Measurements from ENCODE around the gene FXYD5.
"Not testable (repeated sequence)": the region's sequence is repeated elsewhere in the genome, so short reads cannot be mapped to it uniquely, and the experiment has no call there.

The FXYD5 gene

DNA sequence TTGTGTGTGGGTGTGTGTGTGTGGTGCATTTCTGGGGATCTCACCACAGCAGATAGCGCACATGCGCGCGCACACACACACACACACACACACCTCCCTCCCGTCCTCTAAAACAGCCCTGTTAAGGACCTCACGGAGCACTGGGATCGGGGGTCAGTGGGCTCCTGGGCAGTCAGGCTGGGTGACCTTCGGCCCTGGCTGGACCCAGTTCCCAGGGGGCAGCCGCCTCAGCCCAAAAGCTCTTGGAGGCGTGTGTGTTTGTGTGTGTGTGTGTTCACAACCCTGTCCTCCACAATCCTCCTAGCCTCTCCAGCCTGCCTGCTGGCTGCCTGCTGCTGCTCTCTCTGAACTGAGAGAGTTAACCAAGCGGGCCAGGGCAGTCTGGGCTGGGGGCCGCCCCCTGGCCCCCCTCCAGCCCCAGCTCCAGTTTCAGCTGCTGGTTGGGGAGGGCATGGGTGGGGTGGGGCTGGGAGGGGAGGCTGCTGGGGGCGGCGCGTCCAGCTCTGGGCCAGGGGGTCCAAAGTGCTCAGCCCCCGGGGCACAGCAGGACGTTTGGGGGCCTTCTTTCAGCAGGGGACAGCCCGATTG, 16.1 kb upstream of the FXYD5 start, which contains the start of gene FXYD1:
Gene FXYD1, plus strand, starts transcription at position 520 of the 588 bp plus-strand sequence. CDS start 1,256 bp downstream, outside the sequence.
- no peak for DNase-seq (ENCODE audit: low read depth)

DNA sequence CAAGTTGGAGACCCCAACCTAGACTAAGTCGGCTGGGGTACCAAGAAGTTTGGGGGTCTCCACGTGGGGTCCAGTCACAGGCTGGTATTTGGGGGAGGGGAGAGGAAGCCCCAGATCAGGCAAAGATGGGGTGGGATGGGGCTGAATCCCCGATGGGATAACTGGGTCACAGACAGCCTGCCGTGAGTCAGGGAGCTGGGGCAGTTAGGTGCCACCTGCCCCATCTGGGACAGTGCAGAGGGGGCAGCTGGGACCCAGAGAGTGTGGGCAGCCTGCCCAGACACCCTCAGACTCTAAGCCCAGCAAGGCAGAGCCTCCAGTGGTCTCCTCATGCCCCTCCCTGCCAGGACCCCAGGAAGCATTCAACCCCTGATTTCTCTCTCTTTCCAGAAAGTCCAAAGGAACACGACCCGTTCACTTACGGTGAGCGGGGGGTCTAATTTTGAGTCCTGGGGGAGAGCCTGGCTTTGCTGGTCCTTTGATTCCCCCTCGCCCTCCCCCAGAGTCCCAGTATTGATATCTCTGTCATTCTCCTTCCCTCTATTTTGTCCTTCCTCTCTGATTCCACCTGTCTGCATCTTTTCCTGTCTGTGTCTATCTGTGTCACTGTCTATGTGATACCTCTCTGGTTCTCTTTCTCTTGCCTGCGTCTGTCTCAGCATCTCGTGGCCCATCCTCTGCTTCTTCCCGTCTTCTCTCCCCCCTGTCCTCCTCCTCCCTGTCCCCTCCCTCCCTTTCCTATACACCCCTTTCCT, 14.2 kb upstream of the FXYD5 start:
- DNase-seq (ENCODE audit: low read depth), result no peak

DNA sequence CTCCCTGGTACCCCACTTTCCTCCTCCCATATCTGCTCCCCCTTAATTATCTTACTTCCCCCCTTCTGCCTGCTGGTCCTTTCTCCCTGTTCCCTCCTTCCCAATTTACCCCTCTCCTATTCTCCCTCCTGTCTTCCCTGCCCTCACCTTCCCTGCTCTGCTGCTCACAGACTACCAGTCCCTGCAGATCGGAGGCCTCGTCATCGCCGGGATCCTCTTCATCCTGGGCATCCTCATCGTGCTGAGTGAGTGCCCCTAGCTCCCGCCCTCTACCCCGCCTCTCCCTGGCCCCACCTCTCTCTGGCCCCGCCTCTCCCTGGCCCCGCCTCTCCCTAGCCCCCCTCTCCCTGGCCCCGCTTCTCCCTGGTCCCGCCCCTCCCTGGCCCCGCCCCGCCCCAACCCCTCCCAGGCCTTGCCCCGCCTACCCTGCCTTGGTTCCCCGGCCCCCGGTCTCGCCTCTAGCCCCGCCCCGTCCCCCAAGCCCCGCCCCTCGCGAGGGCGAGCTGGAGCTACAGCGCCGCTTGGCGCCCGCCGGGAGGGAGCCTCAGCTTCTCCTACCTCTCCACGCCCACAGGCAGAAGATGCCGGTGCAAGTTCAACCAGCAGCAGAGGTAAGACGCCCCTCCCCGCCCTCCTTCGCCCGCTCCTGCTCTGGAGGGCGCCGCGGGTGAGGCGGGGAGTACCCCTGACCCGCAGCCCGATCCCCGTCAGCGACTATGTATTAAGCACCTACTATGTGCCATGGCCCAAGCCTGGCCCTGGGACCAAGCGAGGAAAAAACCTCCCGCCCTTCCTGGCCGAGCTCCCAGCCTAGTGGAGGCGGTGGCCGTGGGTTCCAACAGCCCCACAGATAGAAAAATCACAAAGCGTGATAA, 13.3 kb upstream of the FXYD5 start:
- peak; percentile 94 for DNase-seq (ENCODE audit: low read depth)

GRCh38 chr19:35141837-35142605, 12.5 kb upstream of the FXYD5 start:
- DNase-seq (ENCODE audit: low read depth), result no peak

GRCh38 chr19:35142606-35143230, 11.8 kb upstream of the FXYD5 start:
- peak; percentile 56 for DNase-seq (ENCODE audit: low read depth)

DNA sequence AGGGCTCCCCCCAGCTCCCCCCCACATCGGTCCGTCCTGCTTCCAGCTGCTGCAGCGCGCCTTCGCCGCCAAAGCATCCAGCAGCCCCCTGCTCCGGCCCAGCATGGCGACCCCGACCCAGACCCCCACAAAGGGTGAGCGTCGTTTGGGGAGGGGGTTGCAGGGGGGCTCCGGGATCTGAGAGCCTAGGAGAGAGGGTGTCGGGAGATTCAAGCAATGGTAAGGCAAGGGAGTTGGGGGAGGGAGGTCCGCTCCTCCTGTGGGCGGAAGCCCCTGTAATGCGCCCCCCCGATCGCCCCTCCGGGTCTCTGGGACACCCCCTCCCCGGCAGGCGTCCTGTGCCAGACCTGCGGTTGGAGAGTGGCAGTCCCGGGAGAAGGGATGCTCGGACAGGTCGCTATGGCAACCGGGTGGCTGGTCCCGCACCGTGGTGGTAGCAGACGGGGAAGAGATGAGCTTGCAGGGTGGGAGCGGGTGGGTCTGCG, 11.3 kb upstream of the FXYD5 start, which contains the start of gene FXYD7:
Gene FXYD7, plus strand, starts transcription at position 25 of the 485 bp plus-strand sequence. Its CDS starts 79 bp downstream, at position 104.
- no peak for DNase-seq (ENCODE audit: low read depth)

GRCh38 chr19:35143818-35144217, 10.7 kb upstream of the FXYD5 start:
- no peak for DNase-seq (ENCODE audit: low read depth)

GRCh38 chr19:35144259-35144599, 10.3 kb upstream of the FXYD5 start:
- DNase-seq (ENCODE audit: low read depth), result no peak

- DNase-seq (ENCODE audit: low read depth), result no peak
These were observed 9.7 kb upstream of the FXYD5 start for GRCh38 chr19:35144600-35145436.

- DNase-seq (ENCODE audit: low read depth), result no peak
These were observed 7.6 kb upstream of the FXYD5 start for GRCh38 chr19:35146746-35147459.

DNA sequence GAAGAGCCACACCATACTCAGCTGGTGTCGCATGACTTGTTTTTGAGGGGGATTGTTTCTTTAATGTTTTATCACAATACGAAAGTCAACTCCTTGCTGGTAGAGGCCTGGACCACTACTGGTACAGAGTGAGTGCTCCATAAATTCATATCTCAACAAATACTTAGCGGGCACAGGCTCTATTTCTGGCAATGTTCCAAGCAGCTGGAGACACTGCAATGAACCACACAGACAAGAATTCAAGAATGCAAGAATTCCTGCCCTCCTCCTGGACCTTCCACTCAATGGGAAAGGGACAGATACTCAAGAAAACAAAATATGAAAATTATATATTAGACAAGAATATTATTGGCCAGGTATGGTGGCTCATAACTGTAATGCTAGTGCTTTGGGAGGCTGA, 5.1 kb upstream of the FXYD5 start:
- no peak for DNase-seq (ENCODE audit: low read depth)

GRCh38 chr19:35150445-35150844, 4.1 kb upstream of the FXYD5 start:
- DNase-seq (ENCODE audit: low read depth), result no peak

DNA sequence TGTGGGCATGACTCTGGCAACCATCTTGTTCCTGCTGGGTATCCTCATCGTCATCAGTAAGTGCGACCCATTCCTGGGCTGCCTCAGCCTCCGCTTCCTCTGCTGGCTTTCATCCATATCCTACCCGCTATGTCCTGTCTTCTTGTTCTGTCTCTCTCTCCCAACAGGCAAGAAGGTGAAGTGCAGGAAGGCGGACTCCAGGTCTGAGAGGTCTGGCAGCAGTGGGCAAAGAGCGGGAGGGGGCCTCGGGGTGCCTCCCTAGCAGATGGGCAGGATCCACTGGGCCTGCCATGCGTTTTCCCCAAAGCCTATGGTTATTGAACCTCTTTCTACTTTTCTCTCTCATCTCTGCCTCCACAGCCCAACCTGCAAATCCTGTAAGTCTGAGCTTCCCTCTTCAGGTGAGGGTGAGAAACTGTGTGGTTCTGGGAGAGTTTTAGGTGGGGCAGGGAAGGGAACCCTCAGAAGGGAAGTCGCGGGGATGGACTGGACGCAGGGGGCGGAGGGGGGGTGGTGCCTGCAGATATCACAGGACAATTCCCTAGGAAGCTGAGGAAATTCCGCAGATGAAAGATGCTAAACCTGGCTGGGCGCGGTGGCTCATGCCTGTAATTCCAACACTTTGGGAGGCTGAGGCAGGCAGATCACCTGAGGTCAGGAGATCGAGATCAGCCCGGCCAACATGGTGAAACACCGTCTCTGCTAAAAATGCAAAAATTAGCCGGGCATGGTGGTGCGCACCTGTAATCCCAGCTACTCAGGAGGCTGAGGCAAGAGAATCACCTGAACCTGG, 3.1 kb upstream of the FXYD5 start:
- no peak for DNase-seq (ENCODE audit: low read depth)

DNA sequence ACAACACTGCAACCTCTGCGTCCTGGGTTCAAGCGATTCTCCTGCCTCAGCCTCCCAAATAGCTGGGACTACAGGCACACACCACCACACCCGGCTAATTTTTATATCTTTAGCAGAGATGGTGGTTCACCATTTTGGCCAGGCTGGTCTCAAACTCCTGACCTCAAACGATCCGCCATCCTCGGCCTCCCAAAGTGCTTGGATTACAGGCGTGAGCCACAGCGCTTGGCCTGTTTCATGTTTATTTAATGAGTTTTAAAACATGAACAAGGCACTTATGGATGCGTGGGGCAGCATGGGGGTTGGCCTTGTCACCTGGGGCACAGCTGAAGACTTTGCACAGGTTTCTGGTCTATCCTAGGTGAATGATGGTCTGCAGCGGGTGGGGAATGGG, 1.4 kb upstream of the FXYD5 start:
- DNase-seq (ENCODE audit: low read depth), result not testable (repeated sequence)

DNA sequence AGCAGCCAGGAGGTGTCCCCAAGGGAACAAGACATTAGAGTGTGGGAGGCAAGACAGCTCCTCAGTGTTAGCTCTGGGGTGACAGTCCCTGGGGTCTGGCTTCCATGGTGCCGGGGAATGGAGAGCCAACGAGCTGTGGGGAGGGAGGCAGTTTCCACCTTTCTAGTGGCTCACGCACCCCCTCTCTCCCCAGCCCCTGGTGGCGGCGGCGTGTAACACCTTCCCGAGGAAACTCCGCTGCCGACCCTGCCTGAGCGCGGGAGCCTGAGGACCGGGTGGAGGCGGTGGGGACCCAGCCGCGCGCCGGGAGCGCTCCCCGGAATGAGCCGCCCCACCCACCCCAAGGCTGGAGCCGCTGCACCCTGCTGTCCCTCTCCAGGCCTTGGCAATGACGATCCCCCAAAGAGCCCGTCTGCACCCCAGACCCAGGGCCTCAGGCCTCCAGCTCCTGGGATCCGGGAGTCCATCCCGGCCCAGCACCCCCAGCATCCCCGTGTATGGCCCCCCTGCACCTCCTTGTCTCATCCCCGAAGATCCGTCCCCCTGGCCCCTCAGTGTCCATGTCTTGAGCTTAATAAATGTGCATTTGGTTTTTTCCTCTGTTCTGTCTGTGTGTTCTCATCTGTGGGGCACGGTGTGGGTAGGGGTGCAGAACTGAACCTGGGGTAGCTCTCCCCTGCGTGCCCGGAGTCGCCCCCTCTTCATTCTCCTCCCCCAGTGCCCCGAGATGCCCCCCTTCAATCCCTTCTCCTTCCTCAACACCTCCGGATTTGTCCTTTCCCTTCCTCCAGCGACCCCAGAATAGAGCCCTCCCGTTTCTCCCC, 622 bp upstream of the FXYD5 start:
- peak; percentile 69 for DNase-seq (ENCODE audit: low read depth)

GRCh38 chr19:35155441-35155840, 906 bp downstream of the FXYD5 start:
- peak; percentile 21 for DNase-seq (ENCODE audit: low read depth)

- no peak for DNase-seq (ENCODE audit: low read depth)
These were observed 1.6 kb downstream of the FXYD5 start for GRCh38 chr19:35155981-35156672.

All from activated T-cell treated with anti-CD3 and anti-CD28 coated beads for 24 hours (primary cell).